Ramos (cell line): Measurements from ENCODE around the gene GNPDA1.

ENCODE experiments used
- in situ Hi-C: fragments of 300-500 bp; cut with MboI; formaldehyde crosslinking; loops from one replicate; pipeline ENCODE4 v1.14.3; 2022; ENCODE audit warnings: low sequenced_read_pairs; ENCODE audit not compliant: unreplicated experiment

Gene GNPDA1

DNA sequence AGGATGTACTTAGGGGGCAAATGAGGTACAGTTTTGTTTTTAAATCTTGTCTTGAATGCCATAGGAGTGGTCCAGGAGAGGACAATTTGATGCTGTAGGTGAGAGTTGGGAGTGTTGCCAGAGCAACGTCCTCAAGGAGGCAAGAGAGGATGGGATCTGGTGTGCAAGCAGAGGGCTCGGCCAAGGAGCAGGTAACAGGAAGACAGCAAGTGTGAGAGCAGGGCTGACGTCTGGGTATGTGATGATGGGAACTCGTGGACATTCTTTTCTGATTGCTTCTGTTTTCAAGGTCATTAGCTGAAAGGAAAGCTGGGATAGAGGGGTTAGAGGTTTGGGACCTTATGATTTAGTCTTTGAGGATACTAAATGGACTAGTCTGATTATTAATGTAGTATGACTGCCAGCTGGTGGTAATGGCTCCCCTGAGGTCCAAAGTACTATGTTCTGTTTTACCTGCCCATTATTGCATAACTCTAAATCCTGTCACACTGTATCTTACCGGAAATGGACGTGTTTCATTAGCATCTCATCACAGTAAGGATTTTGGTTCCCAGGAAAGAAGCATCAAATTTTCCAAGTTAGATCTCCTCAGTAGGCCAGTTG lies 15.4 kb downstream of the GNPDA1 start:
- in situ Hi-C loops = no loop called here

DNA sequence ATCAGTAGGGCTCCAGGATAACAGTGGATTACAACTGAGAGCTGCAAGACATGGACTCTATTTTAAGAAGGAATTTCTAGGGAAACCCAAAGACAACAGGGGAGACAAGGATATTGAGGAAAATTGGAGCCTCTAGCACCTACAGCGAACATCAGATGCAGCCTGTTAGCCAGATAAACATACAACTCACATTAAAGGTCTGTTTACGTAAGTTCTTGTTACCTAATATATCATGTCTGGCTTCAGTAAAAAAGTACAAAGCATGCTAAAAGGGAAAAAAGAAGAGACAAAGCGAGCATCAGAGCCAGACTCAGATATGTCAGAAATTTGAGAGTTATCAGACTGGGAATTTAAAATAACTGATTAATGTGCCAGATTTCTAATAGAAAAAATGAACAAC lies 17.2 kb downstream of the GNPDA1 start:
- in situ Hi-C loops = no loop called here

DNA sequence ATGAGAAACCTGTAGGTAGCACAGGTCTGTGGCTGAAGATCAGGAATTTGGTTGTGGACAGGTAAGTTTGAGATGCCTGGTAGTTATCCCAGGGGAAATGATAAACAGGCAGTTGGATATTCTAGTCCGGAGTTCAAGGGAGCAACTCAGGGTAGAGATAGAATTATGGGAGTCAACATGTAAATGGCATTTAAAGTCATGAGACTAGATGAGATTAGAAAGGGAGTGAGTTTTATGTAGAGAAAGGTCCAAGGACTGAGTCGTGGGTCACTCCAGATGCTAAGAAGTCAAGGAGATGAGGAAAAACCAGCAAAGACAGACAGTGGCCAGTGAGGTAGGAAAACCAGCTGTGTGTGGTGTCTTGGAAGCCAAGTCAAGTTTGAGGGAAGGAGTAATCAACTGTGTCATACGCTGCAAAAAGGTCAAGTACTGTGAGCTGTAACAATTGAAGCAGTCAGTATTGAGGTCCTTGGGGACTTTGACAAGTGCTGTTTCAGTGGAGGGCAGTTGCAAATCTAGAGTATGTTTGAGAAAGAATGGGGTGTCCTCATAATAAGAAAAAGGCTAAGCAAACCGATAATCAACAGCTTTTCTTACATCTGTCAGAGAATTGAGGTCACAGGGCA lies 18.2 kb downstream of the GNPDA1 start:
- in situ Hi-C loops = no loop called here

DNA sequence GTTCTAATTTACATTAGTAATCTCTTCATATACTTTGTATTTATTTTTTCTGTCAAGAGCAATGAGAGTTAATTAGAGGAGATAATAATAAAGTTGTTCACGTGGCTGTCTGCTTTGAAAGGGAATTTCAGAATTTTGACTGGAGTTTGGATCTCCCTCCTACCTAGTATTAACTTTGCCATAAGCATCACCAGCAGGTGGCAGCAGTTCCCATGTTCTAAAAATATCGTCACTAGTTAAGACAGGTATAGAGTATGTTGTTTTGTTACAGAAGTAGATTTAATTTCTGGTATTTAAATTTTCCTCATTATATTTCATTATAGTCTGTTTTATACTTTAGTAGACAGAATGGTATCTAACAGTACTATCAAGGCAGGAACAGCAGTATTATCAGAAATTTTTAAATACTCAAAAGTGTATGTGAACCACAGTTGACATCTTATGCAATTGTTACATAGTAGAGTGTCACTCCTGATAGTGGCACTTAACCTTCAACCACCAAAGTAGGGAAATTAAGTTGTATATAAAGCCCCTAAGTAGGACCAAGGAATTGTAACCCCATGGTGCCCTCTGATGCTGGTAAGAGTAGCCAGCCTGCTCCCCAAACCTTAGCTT lies 20.4 kb downstream of the GNPDA1 start:
- in situ Hi-C loops = no loop called here

DNA sequence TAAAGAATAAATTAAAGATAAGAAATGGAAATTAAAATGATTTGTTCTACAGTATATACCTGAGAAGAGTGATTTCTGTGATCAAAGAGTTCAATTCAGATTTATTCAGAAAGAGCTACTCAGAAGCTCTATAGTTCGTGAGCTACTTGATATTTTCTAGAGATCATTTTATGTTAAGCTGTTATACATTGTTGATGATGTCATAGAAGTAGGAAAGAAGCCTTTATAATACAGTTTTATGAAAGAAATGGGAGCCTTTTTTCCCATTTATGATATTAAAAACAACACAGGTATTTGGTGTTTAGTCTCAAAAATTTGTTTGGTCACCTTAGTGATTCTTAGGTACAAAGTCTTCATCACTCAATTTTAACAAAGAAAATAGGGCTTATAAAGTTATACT lies 23.1 kb downstream of the GNPDA1 start:
- in situ Hi-C loops = no loop called here

DNA sequence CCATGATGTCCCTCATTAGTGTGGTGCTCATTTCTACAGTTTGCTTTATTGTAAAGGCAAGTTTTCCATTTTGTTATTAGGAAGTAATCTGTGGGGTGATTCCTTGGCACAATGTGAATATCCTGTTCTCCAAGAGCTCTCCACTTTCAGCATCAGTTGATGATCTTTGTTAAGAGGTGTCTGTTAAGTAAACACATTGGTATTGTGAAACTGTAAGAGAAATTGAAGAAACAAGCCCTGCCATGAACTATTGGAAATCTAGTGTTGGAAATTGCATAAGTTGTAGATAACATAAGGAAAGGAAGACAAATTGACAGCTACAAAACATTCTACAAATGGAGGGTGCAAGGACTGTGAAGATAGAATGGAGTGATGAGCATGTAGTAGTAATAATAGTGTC lies 26.8 kb downstream of the GNPDA1 start:
- in situ Hi-C loops = no loop called here

DNA sequence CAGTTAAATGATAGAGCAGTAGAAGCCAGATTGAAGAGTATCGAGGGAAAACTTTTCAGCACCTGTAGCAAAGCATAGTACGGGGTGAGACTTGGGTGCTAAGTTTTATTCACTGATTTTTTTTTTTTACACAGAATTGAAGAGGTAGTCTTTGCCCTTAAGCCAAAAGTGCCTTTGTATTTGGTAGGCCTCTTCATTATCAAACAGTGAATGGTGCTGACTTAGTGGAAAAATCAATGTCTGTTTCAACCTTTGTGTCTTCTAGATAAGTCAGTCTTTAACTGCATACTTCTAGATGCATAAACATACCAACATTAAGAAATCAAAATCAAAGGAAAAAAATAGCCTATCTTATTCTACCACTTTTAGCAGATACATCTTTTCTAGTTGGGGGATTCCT lies 30.2 kb downstream of the GNPDA1 start:
- in situ Hi-C loops = no loop called here

DNA sequence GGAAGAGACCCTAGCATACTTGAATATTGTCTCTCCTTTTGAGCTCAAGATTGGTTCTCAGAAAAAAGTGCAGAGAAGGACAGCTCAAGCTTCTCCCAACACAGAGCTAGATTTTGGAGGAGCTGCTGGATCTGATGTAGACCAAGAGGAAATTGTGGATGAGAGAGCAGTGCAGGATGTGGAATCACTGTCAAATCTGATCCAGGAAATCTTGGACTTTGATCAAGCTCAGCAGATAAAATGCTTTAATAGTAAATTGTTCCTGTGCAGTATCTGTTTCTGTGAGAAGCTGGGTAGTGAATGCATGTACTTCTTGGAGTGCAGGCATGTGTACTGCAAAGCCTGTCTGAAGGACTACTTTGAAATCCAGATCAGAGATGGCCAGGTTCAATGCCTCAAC lies 34.4 kb downstream of the GNPDA1 start:
- in situ Hi-C loops = no loop called here

DNA sequence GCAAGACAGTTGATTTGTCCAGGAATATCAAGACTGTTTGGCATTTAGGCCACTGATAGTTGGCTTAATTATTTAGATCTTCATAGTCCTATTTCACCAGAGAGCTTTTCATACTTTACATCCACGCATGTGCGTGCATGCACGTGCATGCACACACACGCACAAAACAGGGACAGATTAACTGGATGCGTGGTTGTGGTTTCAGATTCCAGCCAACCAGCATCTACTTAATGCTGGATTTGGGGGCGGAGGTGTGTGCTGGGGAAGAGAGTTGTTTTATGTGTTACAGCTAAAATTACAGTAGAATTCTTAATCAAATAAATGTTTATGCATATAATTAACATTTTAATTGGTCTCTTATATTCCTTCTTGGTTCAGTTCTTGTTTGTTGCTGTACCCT lies 36.7 kb downstream of the GNPDA1 start:
- in situ Hi-C loops = no loop called here

DNA sequence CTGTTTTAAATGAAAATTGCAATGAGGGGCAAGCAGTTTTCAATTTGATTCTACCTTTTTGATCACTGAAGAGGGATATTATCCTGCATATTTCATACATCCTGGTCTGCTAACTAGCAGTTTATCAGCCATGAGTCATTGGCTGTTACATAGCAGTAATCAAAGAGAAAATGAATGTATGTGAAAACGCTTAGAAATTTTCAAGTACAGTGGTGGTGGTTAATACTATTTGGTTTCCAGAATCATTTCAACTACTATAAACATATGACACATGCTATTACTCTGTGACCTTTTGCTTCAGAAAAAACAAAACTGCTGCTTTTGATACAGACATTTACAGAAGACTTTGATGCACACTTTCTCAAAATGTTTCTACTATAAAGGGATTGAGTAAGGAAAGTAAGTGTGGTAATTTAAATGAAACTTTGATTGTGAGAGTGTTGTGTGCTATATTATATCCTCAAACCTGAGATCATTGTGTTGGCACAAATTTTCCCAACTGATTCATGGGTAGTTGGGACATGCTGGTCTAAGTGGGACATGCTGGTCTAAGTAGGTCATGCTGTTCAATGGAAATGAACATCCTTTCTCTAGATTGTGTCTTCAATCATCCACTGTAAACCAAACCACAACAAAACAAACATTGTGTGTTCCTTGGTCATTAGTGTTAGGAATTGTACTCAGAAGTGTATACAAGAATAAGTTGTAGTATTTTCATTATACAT lies 38.8 kb downstream of the GNPDA1 start:
- in situ Hi-C loops = no loop called here

DNA sequence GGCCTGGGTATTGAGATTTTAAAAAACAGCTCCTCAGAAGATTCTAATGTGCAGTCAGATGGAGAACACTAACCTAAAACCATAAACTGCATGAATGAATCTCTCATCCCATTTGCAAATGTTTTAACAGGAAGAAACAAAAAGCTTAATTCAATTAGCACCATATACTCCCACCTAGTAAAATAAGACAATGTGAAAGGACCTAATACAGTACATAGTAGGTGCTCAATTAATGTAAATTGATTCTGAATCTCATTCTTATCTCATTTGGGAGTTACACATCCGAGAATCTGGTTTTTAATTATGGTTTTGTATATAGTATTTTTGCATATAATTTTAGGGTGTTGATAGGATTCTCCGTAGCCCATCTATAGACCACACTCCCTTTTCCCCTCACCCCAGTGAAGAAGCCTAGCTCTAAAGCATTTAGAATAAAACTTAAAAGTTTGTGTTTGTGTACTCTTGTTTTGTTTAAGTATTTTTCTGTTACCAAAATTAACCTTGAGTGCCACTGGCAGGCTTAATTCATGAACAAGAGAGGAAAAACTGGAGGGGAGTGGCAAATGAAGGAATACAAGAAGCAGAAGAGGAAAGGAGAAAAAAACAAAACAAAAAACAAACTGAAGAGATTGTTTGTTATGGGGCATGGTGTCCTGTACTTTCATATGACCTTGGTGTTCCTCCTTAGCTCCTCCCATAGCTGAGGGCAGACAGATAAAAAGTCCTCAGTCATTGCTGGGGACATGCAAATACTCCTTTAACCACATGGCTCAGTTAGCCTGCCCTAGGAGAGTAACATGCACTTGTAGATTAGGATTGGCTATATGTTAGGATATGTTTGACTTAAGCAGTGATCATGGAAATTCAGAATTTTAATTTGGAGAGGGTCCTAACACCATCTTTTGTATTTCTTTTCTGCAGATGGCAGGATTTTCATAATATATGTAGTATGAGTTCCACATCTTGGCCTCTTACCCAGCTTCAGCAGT lies 42.8 kb downstream of the GNPDA1 start:
- in situ Hi-C loops = no loop called here

DNA sequence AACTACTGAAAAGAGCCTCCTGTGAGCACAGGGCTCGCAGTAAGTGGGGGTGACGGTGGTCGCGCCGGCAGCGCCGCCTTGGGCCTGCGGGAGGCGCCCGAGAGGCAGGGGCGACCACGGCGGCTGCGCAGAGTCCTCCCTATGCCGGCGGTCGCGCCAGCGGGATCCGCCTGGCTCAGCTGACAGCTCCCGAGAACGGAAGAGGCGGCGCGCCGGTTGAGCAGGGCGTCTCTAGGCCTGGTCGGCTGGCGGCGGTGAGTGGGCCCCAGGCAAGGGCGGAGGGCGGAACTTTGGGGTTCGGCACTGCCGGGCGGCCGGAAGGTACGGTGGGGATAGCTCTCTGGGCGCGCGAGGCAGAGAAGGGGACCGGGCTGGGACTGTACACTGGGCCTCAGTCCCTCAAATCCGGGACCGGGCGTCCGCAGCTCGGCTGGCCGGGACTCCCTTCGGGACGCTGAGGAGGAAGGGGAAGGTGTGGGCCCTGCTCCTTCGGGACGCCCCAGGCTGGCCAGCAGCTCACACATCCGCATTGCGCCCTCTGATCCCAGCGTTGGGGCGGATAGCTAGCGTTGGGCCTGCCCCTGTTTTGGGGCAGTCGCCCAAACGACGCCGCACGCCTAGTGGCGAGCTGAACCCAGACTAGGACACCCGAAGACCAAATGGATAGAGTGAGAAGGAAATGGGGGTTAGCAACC lies 43.8 kb downstream of the GNPDA1 start, which contains the start of gene RNF14:
TSS of gene RNF14 (plus strand) at position 192 of the 695 bp plus-strand sequence. CDS start 4,484 bp downstream, outside the sequence.
- in situ Hi-C loops = no loop called here

DNA sequence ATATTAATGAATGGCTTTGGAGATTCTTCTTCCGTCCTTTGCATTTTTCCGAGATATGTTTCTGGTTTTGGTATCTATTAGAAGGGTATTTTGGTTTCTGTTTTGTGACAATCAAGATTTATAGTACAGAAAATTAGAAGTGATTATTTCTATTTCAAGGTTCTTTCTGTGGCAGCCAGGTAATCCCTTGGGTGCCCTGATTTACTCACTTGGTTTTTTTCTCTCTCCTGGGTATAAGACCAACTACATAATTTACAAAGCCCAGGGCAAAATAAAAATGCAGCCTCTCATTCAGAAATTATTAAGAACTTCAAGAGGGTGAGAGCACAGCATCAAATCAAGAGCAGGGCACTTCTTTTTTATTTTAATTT lies 45.9 kb downstream of the GNPDA1 start:
- in situ Hi-C loops = no loop called here

DNA sequence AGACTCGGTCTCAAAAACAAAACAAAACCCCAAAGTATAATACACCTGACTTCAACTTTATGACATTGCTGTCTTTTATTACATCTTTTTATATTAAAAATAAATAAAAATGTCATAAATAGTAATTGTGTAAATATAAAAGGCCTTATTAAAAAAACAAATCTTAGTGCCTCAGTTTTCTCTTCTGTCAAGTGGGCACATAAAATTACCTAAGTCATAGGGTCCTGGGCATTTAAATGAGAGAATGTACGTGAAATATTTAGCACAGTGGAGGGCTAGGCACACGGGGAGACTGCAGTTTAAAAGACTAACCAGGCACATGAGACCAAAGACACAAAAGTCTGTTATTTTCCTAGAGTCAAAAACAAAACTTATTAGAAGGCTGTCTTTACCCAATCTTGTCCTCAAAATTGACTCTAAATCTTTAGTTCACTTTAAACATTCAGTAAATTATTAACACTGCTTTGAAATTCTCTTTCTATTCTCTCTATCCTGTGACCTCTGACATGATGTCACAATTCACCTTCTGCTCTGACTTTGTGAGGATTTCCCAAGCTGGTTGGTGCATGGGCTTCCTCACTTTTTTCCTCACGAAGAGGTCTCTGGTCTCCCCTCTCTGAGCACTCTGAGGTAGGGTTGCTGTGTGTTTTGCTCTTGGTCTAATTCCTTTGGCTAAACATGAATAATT lies 46.4 kb downstream of the GNPDA1 start:
- in situ Hi-C loops = no loop called here

DNA sequence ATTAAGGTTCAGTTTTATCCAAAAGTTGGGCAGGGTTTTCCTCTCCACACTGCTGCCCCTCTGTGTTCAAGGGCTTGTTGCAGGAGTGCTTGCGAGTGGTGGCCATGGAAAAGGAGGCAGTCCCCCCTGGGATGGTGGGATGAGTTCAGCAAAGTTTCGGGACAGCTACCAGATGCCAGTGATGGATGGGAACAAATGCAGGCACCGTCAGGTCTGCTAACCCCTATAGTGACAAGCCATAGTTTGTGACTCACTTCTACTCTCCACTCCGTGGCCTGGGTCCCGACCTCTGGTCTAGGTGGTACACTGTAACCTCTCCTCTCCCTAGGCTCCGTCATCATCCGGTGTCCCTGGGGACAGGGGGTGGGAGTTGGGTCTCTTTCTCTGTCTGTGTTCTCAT lies 47.8 kb downstream of the GNPDA1 start:
- in situ Hi-C loops = no loop called here

DNA sequence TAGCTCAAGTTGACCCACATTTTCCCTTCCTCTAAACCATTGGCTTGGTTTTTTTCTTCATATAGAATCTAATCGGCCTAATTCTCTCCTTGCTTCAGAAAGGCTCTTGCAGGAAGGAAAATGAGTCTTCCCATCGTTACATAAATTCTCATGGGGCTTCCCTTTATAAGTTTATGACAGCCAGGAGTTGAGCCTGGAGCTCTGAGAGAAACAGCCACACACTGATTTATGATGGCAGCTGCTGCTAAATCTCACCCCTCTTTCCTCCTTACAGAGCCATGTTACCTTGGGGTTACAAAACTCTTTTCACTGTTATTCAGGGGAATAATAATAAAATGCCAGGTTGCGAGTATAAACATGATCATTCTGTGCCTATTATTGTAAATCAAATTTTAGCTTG lies 49.1 kb downstream of the GNPDA1 start:
- in situ Hi-C loops = no loop called here

DNA sequence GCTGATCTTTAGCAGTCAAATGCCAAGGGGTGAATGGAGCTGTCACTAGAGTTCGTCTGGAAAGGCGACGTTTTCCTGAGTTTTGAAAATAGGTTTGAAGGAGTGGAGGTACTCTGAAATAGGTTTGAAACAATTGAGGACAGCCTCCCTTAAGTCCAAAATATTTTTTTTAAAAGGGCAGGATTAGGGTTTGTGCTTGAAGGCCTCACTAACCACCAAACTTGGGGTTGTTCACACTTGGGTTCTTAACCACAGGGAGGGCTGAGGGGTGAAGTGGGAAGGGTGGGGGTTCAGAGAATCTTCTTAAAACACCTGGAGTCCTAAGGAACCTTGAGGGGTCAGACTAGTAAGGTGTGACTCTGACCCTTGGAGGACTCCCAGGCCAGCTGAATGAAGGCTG lies 51.4 kb downstream of the GNPDA1 start:
- in situ Hi-C loops = no loop called here

DNA sequence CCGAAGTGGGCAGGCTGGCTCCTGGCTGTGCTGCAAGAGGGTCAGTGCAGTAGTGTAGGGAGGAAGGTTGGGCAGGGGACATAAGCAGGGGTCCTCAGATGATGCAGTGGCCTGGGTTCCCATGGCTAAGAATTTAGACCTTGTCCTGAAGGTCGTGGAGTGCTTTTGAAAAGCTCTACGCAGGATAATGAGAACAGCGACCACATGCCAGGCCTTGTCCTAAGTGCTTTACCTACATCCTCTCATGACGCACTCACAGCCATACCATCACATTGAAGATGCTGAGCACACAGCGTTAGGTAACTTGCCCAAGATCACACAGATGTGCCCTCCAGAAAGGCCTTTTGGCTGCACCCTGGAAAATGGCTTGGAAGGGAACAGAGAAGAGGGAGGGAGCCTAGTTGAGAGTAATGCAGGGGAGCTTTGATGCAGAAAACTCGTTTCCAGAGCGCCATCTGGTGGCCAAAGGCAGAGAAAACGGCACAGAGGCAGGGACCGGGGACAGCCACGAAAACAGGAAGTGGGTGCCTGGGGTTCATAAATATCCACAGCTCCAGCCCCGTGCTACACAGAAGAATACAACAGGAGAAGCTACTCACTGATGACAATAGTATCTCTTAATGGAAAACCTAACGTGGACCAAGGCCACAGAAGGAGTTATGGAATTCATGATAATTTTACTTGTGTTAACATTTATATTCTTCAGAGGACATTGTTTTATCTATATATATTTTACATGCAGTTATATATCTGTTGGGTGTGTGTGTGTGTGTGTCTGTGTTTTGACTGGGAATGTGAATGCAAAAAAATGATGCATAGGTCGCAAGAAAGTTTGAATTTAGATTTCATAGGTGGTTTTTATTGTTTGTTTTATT lies 52.1 kb downstream of the GNPDA1 start:
- in situ Hi-C loops = no loop called here
